ENCODE data around the gene VIL1. TPM values are rescaled to one million over a fixed set of nuclear protein-coding genes. Genes with fewer than 3 reads are reported as not detected.

Gene VIL1
- total RNA-seq, 1 experiment from 2014 or later = 0.18 TPM

DNA sequence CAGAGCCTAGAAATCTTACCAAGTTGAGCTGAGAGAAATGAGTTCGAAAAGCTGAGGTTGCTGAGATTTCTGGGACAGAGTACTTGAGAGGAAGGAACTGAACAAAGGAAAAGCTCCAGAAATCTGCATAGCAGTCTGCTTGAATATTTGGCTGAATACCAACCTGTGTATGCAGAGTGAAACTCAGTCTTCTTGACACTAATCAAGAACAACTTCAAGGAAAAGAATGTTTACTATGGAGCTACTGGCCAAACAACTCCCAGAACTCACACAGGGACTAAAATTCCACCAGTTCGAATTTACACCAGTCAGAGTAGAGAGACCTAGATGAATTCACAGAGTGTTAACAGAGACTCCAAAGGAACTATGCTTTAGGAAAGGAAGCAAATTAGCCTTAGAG lies 82.7 kb downstream of the VIL1 start:
- ATAC-seq (no peak), DNase-seq (ENCODE audit: low read depth, low spot score) (no peak)
- intact Hi-C loops (cut with micrococcal nuclease; ENCODE audit: unreplicated experiment) = no loop called here
- Histone ChIP-seq H3K4me1 (ENCODE audit: control insufficient read depth, insufficient read depth, low read length) (no peaks in the 10 kb centered on the region), H3K27ac (ENCODE audit: low read length) (no peak overlapping the region), H3K27me3 (ENCODE audit: control insufficient read depth, insufficient read depth, low read length) (no peaks in the 10 kb centered on the region), H3K36me3 (ENCODE audit: control insufficient read depth, insufficient read depth, low read length) (peaks cover 11% of the 10 kb centered on the region), H3K4me3 (ENCODE audit: low read depth in 2 of 2, low read length in 2 of 2) (no peak overlapping the region), H3K9me3 (ENCODE audit: control insufficient read depth, insufficient read depth, low read depth, low read length) (no peaks in the 10 kb centered on the region)
- ChIA-PET POLR2A (interaction anchor here (0.6 kb wide), 1 partner anchor 302 kb away, joined by 3 read pairs; no protein-coding TSS in a partner anchor), CTCF (interaction anchor here (0.5 kb wide), 1 partner anchor 34 kb away, joined by 3 read pairs; no protein-coding TSS in a partner anchor)
- TF ChIP-seq TCF7L2 (IDR thresholded peaks at IDR 0.05; ENCODE audit: low read depth, low read length) = no peak
- TF ChIP-seq, protein P1, sequence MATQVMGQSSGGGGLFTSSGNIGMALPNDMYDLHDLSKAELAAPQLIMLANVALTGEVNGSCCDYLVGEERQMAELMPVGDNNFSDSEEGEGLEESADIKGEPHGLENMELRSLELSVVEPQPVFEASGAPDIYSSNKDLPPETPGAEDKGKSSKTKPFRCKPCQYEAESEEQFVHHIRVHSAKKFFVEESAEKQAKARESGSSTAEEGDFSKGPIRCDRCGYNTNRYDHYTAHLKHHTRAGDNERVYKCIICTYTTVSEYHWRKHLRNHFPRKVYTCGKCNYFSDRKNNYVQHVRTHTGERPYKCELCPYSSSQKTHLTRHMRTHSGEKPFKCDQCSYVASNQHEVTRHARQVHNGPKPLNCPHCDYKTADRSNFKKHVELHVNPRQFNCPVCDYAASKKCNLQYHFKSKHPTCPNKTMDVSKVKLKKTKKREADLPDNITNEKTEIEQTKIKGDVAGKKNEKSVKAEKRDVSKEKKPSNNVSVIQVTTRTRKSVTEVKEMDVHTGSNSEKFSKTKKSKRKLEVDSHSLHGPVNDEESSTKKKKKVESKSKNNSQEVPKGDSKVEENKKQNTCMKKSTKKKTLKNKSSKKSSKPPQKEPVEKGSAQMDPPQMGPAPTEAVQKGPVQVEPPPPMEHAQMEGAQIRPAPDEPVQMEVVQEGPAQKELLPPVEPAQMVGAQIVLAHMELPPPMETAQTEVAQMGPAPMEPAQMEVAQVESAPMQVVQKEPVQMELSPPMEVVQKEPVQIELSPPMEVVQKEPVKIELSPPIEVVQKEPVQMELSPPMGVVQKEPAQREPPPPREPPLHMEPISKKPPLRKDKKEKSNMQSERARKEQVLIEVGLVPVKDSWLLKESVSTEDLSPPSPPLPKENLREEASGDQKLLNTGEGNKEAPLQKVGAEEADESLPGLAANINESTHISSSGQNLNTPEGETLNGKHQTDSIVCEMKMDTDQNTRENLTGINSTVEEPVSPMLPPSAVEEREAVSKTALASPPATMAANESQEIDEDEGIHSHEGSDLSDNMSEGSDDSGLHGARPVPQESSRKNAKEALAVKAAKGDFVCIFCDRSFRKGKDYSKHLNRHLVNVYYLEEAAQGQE (IDR thresholded peaks at IDR 0.05; ENCODE audit: insufficient read depth in 1 of 2, low read depth in 2 of 2, low read length in 1 of 2) = no peak
- TF ChIP-seq POLR2AphosphoS5 (IDR thresholded peaks at IDR 0.05; ENCODE audit: low read depth, low read length) = no peak
- no peak for TF ChIP-seq SIN3A (IDR thresholded peaks at IDR 0.05; ENCODE audit: borderline replicate concordance, insufficient read depth, low read depth, low read length)
- TF ChIP-seq, protein P2, sequence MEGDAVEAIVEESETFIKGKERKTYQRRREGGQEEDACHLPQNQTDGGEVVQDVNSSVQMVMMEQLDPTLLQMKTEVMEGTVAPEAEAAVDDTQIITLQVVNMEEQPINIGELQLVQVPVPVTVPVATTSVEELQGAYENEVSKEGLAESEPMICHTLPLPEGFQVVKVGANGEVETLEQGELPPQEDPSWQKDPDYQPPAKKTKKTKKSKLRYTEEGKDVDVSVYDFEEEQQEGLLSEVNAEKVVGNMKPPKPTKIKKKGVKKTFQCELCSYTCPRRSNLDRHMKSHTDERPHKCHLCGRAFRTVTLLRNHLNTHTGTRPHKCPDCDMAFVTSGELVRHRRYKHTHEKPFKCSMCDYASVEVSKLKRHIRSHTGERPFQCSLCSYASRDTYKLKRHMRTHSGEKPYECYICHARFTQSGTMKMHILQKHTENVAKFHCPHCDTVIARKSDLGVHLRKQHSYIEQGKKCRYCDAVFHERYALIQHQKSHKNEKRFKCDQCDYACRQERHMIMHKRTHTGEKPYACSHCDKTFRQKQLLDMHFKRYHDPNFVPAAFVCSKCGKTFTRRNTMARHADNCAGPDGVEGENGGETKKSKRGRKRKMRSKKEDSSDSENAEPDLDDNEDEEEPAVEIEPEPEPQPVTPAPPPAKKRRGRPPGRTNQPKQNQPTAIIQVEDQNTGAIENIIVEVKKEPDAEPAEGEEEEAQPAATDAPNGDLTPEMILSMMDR (IDR thresholded peaks at IDR 0.05) = no peak
- in situ Hi-C loops (cut with HindIII; ENCODE audit: low pct_unique_long_range_greater_than_20kb, low sequenced_read_pairs) = no loop called here
- BruUV-seq (replicated peaks) = no TSS peak

Small RNA genes lying within 50 kb of the gene (microRNA-seq; reads per million reads assigned to microRNA genes)
- gene MIR26B (ENCODE audit: unreplicated experiment) = 33,445 reads per million, percentile 99 among the genes with 10 or more reads in this experiment

Other genes starting within 250 kb of the VIL1 start
- gene ARPC2, start 201.9 kb upstream of the VIL1 start, total RNA-seq (2021; ENCODE audit: unreplicated experiment) = 248 TPM
- 0.18 TPM for gene GPBAR1, start 158.1 kb upstream of the VIL1 start, total RNA-seq (2021; ENCODE audit: unreplicated experiment)
- 103 TPM for gene AAMP, start 149.0 kb upstream of the VIL1 start, total RNA-seq (2021; ENCODE audit: unreplicated experiment)
- gene PNKD, start 148.6 kb upstream of the VIL1 start, total RNA-seq (2021; ENCODE audit: unreplicated experiment) = 49.0 TPM
- gene TMBIM1, start 126.6 kb upstream of the VIL1 start, total RNA-seq (2021; ENCODE audit: unreplicated experiment) = 114 TPM
- 0.18 TPM for gene CATIP, start 62.3 kb upstream of the VIL1 start, total RNA-seq (2021; ENCODE audit: unreplicated experiment)
- gene SLC11A1, start 36.9 kb upstream of the VIL1 start, total RNA-seq (2021; ENCODE audit: unreplicated experiment) = 0.31 TPM
- 128 TPM for gene CTDSP1, start 19.3 kb upstream of the VIL1 start, total RNA-seq (2021; ENCODE audit: unreplicated experiment)
- gene USP37, start 149.2 kb downstream of the VIL1 start, total RNA-seq (2021; ENCODE audit: unreplicated experiment) = 19.2 TPM
- 73.0 TPM for gene CNOT9, start 149.7 kb downstream of the VIL1 start, total RNA-seq (2021; ENCODE audit: unreplicated experiment)
- gene PLCD4, start 188.8 kb downstream of the VIL1 start, total RNA-seq (2021; ENCODE audit: unreplicated experiment) = 12.9 TPM
- 31.3 TPM for gene ZNF142, start 240.5 kb downstream of the VIL1 start, total RNA-seq (2021; ENCODE audit: unreplicated experiment)
- 42.0 TPM for gene BCS1L, start 240.6 kb downstream of the VIL1 start, total RNA-seq (2021; ENCODE audit: unreplicated experiment)